H1 (cell line): Measurements from ENCODE around the gene BOLA1. TPM values are rescaled to one million over a fixed set of nuclear protein-coding genes. Genes with fewer than 3 reads are reported as not detected.

Experiments used
- CTCF ChIA-PET: fragments of 300-600 bp; sonication (Branson Sonifier 250); formaldehyde crosslinking; loops from one replicate; lab custom pipeline; 2021; ENCODE audit not compliant: partially characterized antibody; lab: Charles Lee
- POLR2A ChIA-PET: fragments of 300-600 bp; sonication (Branson Sonifier 250); formaldehyde crosslinking; loops from one replicate; lab custom pipeline; 2021; ENCODE audit warnings: inconsistent platforms; ENCODE audit not compliant: partially characterized antibody; lab: Charles Lee
- DNase-seq, 2 experiments: peaks; one replicate each; pipeline versions ENCODE4 v3.0.0 to v3.0.0-alpha.2; 2010 to 2022; ENCODE audit warnings: low spot score in 2 of 2, low read depth in 1 of 2, mixed read lengths in 1 of 2
- FAIRE-seq: peaks from 2 replicates; lab custom pipeline; 2011; peaks lifted over from hg19 to GRCh38; lab: Jason Lieb, UNC
- H2AFZ ChIP-seq: 2 replicates; pipeline ENCODE4 v1.8.1; 2012; ENCODE audit warnings: low read length, inconsistent platforms
- H2AK5ac ChIP-seq: 2 replicates; pipeline ENCODE4 v1.6.1; 2013; ENCODE audit warnings: low read depth, low read length
- H2BK120ac ChIP-seq: replicated peaks from 2 replicates; pipeline ENCODE3; 2013; ENCODE audit warnings: low read depth, low read length, inconsistent platforms
- H2BK12ac ChIP-seq: 2 replicates; pipeline ENCODE4 v1.6.1; 2013; ENCODE audit warnings: low read depth, low read length
- H2BK15ac ChIP-seq: 2 replicates; pipeline ENCODE4 v1.6.1; 2013; ENCODE audit warnings: low read length
- H2BK20ac ChIP-seq: 2 replicates; pipeline ENCODE4 v1.6.1; 2013; ENCODE audit warnings: low read length
- H2BK5ac ChIP-seq: 2 replicates; pipeline ENCODE4 v1.6.1; 2013; ENCODE audit warnings: low read depth, low read length
- H3K14ac ChIP-seq: 2 replicates; pipeline ENCODE4 v1.6.1; 2013; ENCODE audit warnings: inconsistent platforms; ENCODE audit not compliant: insufficient read length
- H3K18ac ChIP-seq: 2 replicates; pipeline ENCODE4 v1.6.1; 2013; ENCODE audit warnings: low read length; ENCODE audit errors: extremely low read depth
- H3K23ac ChIP-seq: 2 replicates; pipeline ENCODE4 v1.6.1; 2013; ENCODE audit warnings: inconsistent platforms; ENCODE audit not compliant: insufficient read length
- H3K23me2 ChIP-seq: 2 replicates; pipeline ENCODE4 v1.6.1; 2013; ENCODE audit warnings: low read depth, low read length
- H3K27ac ChIP-seq: 2 replicates; pipeline ENCODE4 v1.6.1; 2011; ENCODE audit warnings: low read depth, low read length, inconsistent platforms
- H3K27me3 ChIP-seq, 4 experiments: replicated peaks in 1 of 4; 1 replicate in 1 of 4; 2 replicates in 3 of 4; pipeline versions ENCODE4 v1.6.1 to v1.8.1; 2011 to 2013; ENCODE audit warnings: low read length in 3 of 4, mild to moderate bottlenecking in 3 of 4, inconsistent platforms in 2 of 4, mixed read lengths in 2 of 4, moderate library complexity in 1 of 4; ENCODE audit not compliant: control insufficient read depth in 3 of 4, insufficient read depth in 3 of 4; ENCODE audit errors: extremely low read depth in 1 of 4
- H3K36me3 ChIP-seq, 4 experiments: 2 replicates each; pipeline versions ENCODE4 v1.6.1 to v1.8.1; 2011 to 2013; ENCODE audit warnings: mild to moderate bottlenecking in 4 of 4, low read length in 3 of 4, moderate library complexity in 2 of 4, control low read depth in 1 of 4, inconsistent platforms in 1 of 4; ENCODE audit not compliant: insufficient read depth in 4 of 4, control insufficient read depth in 2 of 4
- H3K4ac ChIP-seq: replicated peaks from 2 replicates; pipeline ENCODE3; 2013; ENCODE audit warnings: low read length, low read depth, mixed read lengths, inconsistent platforms; ENCODE audit not compliant: insufficient read length
- H3K4me1 ChIP-seq, 4 experiments: replicated peaks in 1 of 4; 1 replicate in 1 of 4; 2 replicates in 3 of 4; pipeline versions ENCODE4 v1.6.1 to v1.8.1; 2011 to 2013; ENCODE audit warnings: low read length in 3 of 4, inconsistent platforms in 2 of 4, mixed read lengths in 1 of 4; ENCODE audit not compliant: insufficient read depth in 4 of 4, control insufficient read depth in 3 of 4
- H3K4me2 ChIP-seq, 2 experiments: 2 replicates each; pipeline versions ENCODE4 v1.6.1 to v1.8.1; 2011 to 2013; ENCODE audit warnings: low read depth in 2 of 2, low read length in 2 of 2, control low read depth in 1 of 2, inconsistent platforms in 1 of 2, mild to moderate bottlenecking in 1 of 2; ENCODE audit not compliant: insufficient read depth in 1 of 2
- H3K4me3 ChIP-seq, 4 experiments: fragments of 200-600, 300-600 bp in 1 of 4; sonication (generic), shearing (Covaris generic), sonication (Bioruptor Twin) in 1 of 4; 2 replicates each; pipeline versions ENCODE4 v1.5.1 to v1.8.1; 2011 to 2016; ENCODE audit warnings: low read length in 4 of 4, low read depth in 3 of 4, control low read depth in 2 of 4, inconsistent platforms in 2 of 4, mild to moderate bottlenecking in 2 of 4, mixed read lengths in 1 of 4, moderate library complexity in 1 of 4; ENCODE audit not compliant: insufficient read depth in 2 of 4; ENCODE audit errors: extremely low read depth in 1 of 4
- H3K56ac ChIP-seq: replicated peaks from 2 replicates; pipeline ENCODE3; 2013; ENCODE audit warnings: low read depth, mild to moderate bottlenecking, mixed read lengths, low read length, inconsistent platforms; ENCODE audit not compliant: insufficient read length
- H3K79me1 ChIP-seq: 2 replicates; pipeline ENCODE4 v1.6.1; 2013; ENCODE audit warnings: low read depth, low read length, control low read depth
- H3K79me2 ChIP-seq, 2 experiments: 2 replicates each; pipeline versions ENCODE4 v1.6.1 to v1.8.1; 2012 to 2013; ENCODE audit warnings: low read length in 2 of 2, mild to moderate bottlenecking in 2 of 2, inconsistent platforms in 1 of 2; ENCODE audit not compliant: insufficient read depth in 2 of 2, control insufficient read depth in 1 of 2
- H3K9ac ChIP-seq, 4 experiments: replicated peaks in 1 of 4; 1 replicate in 1 of 4; 2 replicates in 3 of 4; pipeline versions ENCODE4 v1.6.1 to v1.8.1; 2011 to 2013; ENCODE audit warnings: low read depth in 3 of 4, low read length in 3 of 4, control low read depth in 2 of 4, mild to moderate bottlenecking in 2 of 4, moderate library complexity in 2 of 4, inconsistent platforms in 1 of 4; ENCODE audit errors: extremely low read depth in 1 of 4
- H3K9me3 ChIP-seq, 2 experiments: 2 replicates each; pipeline versions ENCODE4 v1.6.1 to v1.8.1; 2012 to 2013; ENCODE audit warnings: mild to moderate bottlenecking in 2 of 2, moderate library complexity in 2 of 2, control low read depth in 1 of 2, inconsistent platforms in 1 of 2, low read depth in 1 of 2, low read length in 1 of 2, mixed read lengths in 1 of 2; ENCODE audit not compliant: insufficient read depth in 2 of 2
- H4K20me1 ChIP-seq, 2 experiments: replicated peaks in 1 of 2; 2 replicates each; pipeline versions ENCODE3 to v1.8.1; 2011 to 2013; ENCODE audit warnings: inconsistent platforms in 2 of 2, low read length in 2 of 2, mild to moderate bottlenecking in 1 of 2; ENCODE audit not compliant: insufficient read depth in 2 of 2, control insufficient read depth in 1 of 2
- H4K5ac ChIP-seq: 2 replicates; pipeline ENCODE4 v1.6.1; 2013; ENCODE audit warnings: low read length, low read depth, mixed read lengths, inconsistent platforms; ENCODE audit not compliant: insufficient read length
- H4K8ac ChIP-seq: 2 replicates; pipeline ENCODE4 v1.8.0; 2013; ENCODE audit warnings: mild to moderate bottlenecking, moderate library complexity, low read length, inconsistent platforms; ENCODE audit not compliant: insufficient read depth; ENCODE audit errors: extremely low read depth
- H4K91ac ChIP-seq: replicated peaks from 2 replicates; pipeline ENCODE3; 2013; ENCODE audit warnings: low read length, mixed read lengths, inconsistent platforms; ENCODE audit not compliant: insufficient read length
- EZH2 ChIP-seq: fragments of 200-600 bp; sonication (generic); IDR thresholded peaks from 2 replicates; pipeline ENCODE4 v1.7.1; 2012; ENCODE audit warnings: low read depth, mild to moderate bottlenecking, moderate library complexity, low read length, inconsistent platforms; ENCODE audit not compliant: severe bottlenecking
- RBBP5 ChIP-seq: IDR thresholded peaks from 2 replicates; pipeline ENCODE4 v1.7.1; 2012; ENCODE audit warnings: low read depth, mild to moderate bottlenecking, inconsistent platforms, low read length, moderate library complexity, borderline replicate concordance
- RNF2 ChIP-seq: fragments of 200-900, 300-1000 bp; sonication (generic); IDR thresholded peaks from 2 replicates; pipeline ENCODE4 v1.7.1; 2016; ENCODE audit warnings: borderline replicate concordance, low read depth, mild to moderate bottlenecking, antibody characterized with exemption, low read length; ENCODE audit not compliant: poor library complexity, severe bottlenecking; ENCODE audit errors: missing control alignments
- WGBS, 2 experiments: shearing (Covaris generic) in 1 of 2; methylation state at CpG; one replicate each; pipeline versions ENCODE4 v1.1.6 to v1.1.7; 2013 to 2015; ENCODE audit warnings: low lambda C conversion rate in 2 of 2, mixed read lengths in 2 of 2, inconsistent platforms in 1 of 2, low coverage in 1 of 2, missing lambda C conversion rate in 1 of 2; ENCODE audit not compliant: insufficient replicate concordance in 2 of 2, insufficient coverage in 1 of 2, insufficient read length in 1 of 2; ENCODE audit errors: extremely low coverage in 1 of 2, missing lambda C conversion rate in 1 of 2; 5-methylcytosine and 5-hydroxymethylcytosine counted together
- long read RNA-seq, 2 experiments: library from RNA in 1 of 2; library from capped mRNA in 1 of 2; stranded (forward); transcript quantifications; one replicate each; pipeline ENCODE4 v2.0.0, GENCODE V29; 2021; ENCODE audit warnings: inconsistent platforms in 1 of 2
- polyA minus RNA-seq, 3 experiments: library from RNA; depleted of rRNA, polyadenylated mRNA; stranded (reverse); fragments of >200 nt; gene quantifications; 1 replicate in 2 of 3; 2 replicates in 1 of 3; pipeline ENCODE4 v1.2.3, GENCODE V29; 2011
- polyA plus RNA-seq, 7 experiments: library from polyadenylated mRNA; depleted of rRNA in 3 of 7; stranded (reverse) in 5 of 7; unstranded in 2 of 7; fragments of >200 nt in 5 of 7; fragments of 200-250 nt in 2 of 7; gene quantifications; 1 replicate in 5 of 7; 2 replicates in 1 of 7; 4 replicates in 1 of 7; pipeline versions ENCODE4 v1.2.1 to v1.2.3, GENCODE V29; 2011 to 2013; ENCODE audit warnings: missing spikeins in 2 of 7, mixed read lengths in 2 of 7
- total RNA-seq: library from RNA; stranded (reverse); fragmentation: NEBNext Ultra II Directional; extraction: Animal tissue kit (Norgen Biotek cat#: 25700); gene quantifications from 2 replicates; pipeline ENCODE4 v1.2.1, GENCODE V29; 2021

BOLA1 gene
- 8.1 and 13.1 TPM in 2 replicates for total RNA-seq
- polyA plus RNA-seq (2011; rRNA removed) = 15.4 and 24.6 TPM in 2 replicates
- 21.2 TPM for polyA plus RNA-seq (2011; cell fraction: cytosol; rRNA removed)
- polyA plus RNA-seq (2011; cell fraction: nucleus; rRNA removed) = 18.4 TPM
- 12.6 to 15.9 TPM (median 15.0 TPM) in 4 replicates for polyA plus RNA-seq (2012, experiment 1 of 2)
- polyA plus RNA-seq (2012, experiment 2 of 2) = 19.4 TPM
- polyA plus RNA-seq (2013, experiment 1 of 2) = 9.5 TPM
- polyA plus RNA-seq (2013, experiment 2 of 2) = 9.5 TPM
- polyA minus RNA-seq (2011; rRNA and poly(A)+ RNA removed) = 1.9 and 2.5 TPM in 2 replicates
- 4.9 TPM for polyA minus RNA-seq (2011; cell fraction: cytosol; rRNA and poly(A)+ RNA removed)
- polyA minus RNA-seq (2011; cell fraction: nucleus; rRNA and poly(A)+ RNA removed) = 13.0 TPM
- long read RNA-seq, experiment 1, partial matches to known transcripts = 0 of 3 reads
- long read RNA-seq, experiment 1, other reads (novel, unspliced or antisense) = 0 of 3 reads
- long read RNA-seq, experiment 2, transcript BOLA1-202 (2 exons, 859 nt) = major isoform, 11 of 13 reads
- long read RNA-seq, experiment 2, partial matches to known transcripts = 1 of 13 reads
- long read RNA-seq, experiment 2, other reads (novel, unspliced or antisense) = 0 of 13 reads

DNA sequence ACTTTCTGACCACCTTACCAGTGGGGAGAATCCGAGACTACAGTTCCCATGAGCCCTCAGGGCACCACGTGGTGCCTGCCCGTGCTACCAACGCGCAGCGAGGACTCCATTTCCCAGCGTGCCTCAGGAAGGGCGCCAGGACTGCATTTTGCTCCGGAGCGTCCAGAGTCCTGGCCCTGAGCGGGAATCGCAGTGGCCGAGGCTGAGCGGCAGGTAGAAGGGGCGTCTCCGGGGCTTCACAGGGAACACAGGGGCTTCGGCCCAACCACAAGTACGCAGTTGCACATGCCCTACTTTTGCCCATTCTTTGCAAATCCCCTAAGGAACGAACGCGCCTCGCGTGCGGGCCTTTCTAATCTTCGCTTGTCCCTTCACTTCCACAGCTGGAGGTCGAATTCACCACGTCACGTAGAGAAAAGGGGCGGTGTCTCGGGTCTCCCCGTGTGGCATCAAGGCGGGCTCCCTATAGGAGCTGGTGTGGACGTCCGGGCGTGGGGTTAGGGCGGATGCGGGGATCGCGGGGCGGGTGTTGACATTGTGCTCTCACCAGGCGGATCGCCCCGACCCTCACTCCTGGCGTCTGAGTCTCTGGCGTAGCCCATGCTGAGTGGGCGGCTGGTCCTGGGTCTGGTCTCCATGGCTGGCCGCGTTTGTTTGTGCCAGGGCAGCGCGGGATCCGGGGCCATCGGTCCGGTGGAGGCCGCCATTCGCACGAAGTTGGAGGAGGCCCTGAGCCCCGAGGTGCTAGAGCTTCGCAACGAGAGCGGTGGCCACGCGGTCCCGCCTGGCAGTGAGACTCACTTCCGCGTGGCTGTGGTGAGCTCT, at the start of gene BOLA1:
Gene BOLA1 (plus strand): TSS at position 109 of the 825 bp plus-strand sequence. CDS start 492 bp downstream, at position 601.
- peak within 1 kb of the TSS; percentile 70 for H3K27ac ChIP-seq
- FAIRE-seq = peak; percentile 42
- H4K20me1 ChIP-seq = no peaks in the 10 kb centered on the region
- H4K5ac ChIP-seq = peak within 1 kb of the TSS; percentile 20
- no peaks in the 10 kb centered on the region for H3K79me1 ChIP-seq
- H2BK5ac ChIP-seq = peak within 1 kb of the TSS; percentile 85
- H3K56ac ChIP-seq = no peak within 1 kb of the TSS
- ChIA-PET POLR2A (interaction anchor here (0.8 to 6.4 kb wide), 13 partner anchors 9 to 263 kb away, joined by 3 to 91 read pairs (median 4); partner anchors contain the start of gene VPS45), CTCF (interaction anchor here (0.7 to 1.2 kb wide), 3 partner anchors 11 to 41 kb away, joined by 3 to 4 read pairs (median 3); no protein-coding TSS in a partner anchor)
- H3K4ac ChIP-seq = no peak within 1 kb of the TSS
- H3K23me2 ChIP-seq = peaks cover 7% of the 10 kb centered on the region; the same call in 1 of the 2 replicates
- 21% methylated on average over 56 of the region's 65 CpGs; no CpG with 5 or more reads in 1 of the 2 experiments for WGBS, 2 experiments
- peak within 1 kb of the TSS; percentile 59 to 75 (median 64) for H3K4me3 ChIP-seq
- peak within 1 kb of the TSS; percentile 66 to 86 (median 76) for H3K9ac ChIP-seq
- H3K9me3 ChIP-seq = no peaks in the 10 kb centered on the region
- H4K91ac ChIP-seq = peak within 1 kb of the TSS; percentile 87
- H2BK120ac ChIP-seq = no peak within 1 kb of the TSS
- peak within 1 kb of the TSS; percentile 91 for H2BK12ac ChIP-seq
- 0 out of 2 replicates have a peak within 1 kb of the TSS, but pooled peaks have one; percentile 34 for H2AK5ac ChIP-seq
- no peaks in the 10 kb centered on the region for H3K27me3 ChIP-seq
- H3K18ac ChIP-seq = peak within 1 kb of the TSS; percentile 87
- H2BK15ac ChIP-seq = no peak within 1 kb of the TSS
- H3K14ac ChIP-seq = no peak within 1 kb of the TSS
- H2BK20ac ChIP-seq = 0 out of 2 replicates have a peak within 1 kb of the TSS, but pooled peaks have one; percentile 32
- H2AFZ ChIP-seq = peak within 1 kb of the TSS; percentile 93
- peak; percentile 87 to 92 for DNase-seq
- H3K36me3 ChIP-seq = peaks cover 0 to 1% (median 0%) of the 10 kb centered on the region in 4 experiments; a peak in 1 of 8 replicates
- peak within 1 kb of the TSS; percentile 77; the same call in 1 of the 2 replicates for H4K8ac ChIP-seq
- no peak within 1 kb of the TSS for H3K23ac ChIP-seq
- H3K4me1 ChIP-seq = peaks cover 0 to 7% (median 4%) of the 10 kb centered on the region in 4 experiments; a peak in 5 of 7 replicates
- H3K4me2 ChIP-seq = peak within 1 kb of the TSS; percentile 68 to 83
- no peaks in the 10 kb centered on the region for H3K79me2 ChIP-seq
- peak; percentile 38 for TF ChIP-seq RNF2
- TF ChIP-seq EZH2 = no peak
- TF ChIP-seq RBBP5 = peak; percentile 41; the same call in 1 of the 2 replicates
